ENCODE results near the gene PLA2G4B.

DNA sequence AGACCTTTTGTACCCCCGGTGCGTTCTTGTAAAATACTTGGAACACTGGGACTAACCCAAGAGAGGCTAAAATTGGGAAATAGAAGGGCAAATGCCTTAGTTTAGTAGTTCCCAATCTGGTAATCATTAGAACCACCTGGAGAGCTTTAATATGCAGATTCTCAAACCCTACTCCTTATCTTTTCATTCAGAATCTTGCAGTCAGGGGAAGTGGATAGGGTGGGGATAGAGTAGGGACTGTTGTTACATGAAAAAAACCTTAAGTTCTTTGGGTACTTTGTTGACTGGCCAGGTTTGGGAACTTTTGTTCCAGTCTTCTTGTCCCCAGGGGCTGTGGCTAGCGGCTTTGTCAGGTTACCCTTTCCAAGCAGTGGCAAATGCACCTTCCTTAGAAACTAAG lies 48.5 kb upstream of the PLA2G4B start:
- TF ChIP-seq, protein P1, sequence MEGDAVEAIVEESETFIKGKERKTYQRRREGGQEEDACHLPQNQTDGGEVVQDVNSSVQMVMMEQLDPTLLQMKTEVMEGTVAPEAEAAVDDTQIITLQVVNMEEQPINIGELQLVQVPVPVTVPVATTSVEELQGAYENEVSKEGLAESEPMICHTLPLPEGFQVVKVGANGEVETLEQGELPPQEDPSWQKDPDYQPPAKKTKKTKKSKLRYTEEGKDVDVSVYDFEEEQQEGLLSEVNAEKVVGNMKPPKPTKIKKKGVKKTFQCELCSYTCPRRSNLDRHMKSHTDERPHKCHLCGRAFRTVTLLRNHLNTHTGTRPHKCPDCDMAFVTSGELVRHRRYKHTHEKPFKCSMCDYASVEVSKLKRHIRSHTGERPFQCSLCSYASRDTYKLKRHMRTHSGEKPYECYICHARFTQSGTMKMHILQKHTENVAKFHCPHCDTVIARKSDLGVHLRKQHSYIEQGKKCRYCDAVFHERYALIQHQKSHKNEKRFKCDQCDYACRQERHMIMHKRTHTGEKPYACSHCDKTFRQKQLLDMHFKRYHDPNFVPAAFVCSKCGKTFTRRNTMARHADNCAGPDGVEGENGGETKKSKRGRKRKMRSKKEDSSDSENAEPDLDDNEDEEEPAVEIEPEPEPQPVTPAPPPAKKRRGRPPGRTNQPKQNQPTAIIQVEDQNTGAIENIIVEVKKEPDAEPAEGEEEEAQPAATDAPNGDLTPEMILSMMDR (IDR thresholded peaks at IDR 0.05), result no peak
- TF ChIP-seq EZH2 (IDR thresholded peaks at IDR 0.05; ENCODE audit: borderline replicate concordance, insufficient read depth, low read depth, low read length, poor library complexity, severe bottlenecking), result no peak
